Spinal cord (tissue), 10 donors: ENCODE data around the gene CD83. TPM values are rescaled to one million over a fixed set of nuclear protein-coding genes. Genes with fewer than 3 reads are reported as not detected.
"Not testable (repeated sequence)": the region's sequence is repeated elsewhere in the genome, so short reads cannot be mapped to it uniquely, and the experiment has no call there.

Experiments used
- DNase-seq, 6 donors: peaks; one replicate each; pipeline versions ENCODE4 v3.0.0 to v3.0.0-alpha.2; 2013 to 2015; ENCODE audit warnings: low spot score in 6 of 6, low read depth in 4 of 6
- H3K27ac ChIP-seq: one replicate; pipeline ENCODE4 v1.5.1; 2013; ENCODE audit warnings: low read depth, low read length, control low read depth
- H3K27me3 ChIP-seq: one replicate; pipeline ENCODE4 v1.6.1; 2013; ENCODE audit warnings: low read length; ENCODE audit not compliant: control insufficient read depth, insufficient read depth
- H3K36me3 ChIP-seq: one replicate; pipeline ENCODE4 v1.6.1; 2013; ENCODE audit warnings: low read length; ENCODE audit not compliant: control insufficient read depth, insufficient read depth
- H3K4me1 ChIP-seq: one replicate; pipeline ENCODE4 v1.6.1; 2013; ENCODE audit warnings: low read length; ENCODE audit not compliant: control insufficient read depth, insufficient read depth
- H3K4me3 ChIP-seq: one replicate; pipeline ENCODE4 v1.5.1; 2013; ENCODE audit warnings: low read depth, low read length, control low read depth
- H3K9me3 ChIP-seq: one replicate; pipeline ENCODE4 v1.6.1; 2013; ENCODE audit warnings: low read length; ENCODE audit not compliant: control insufficient read depth, insufficient read depth
- WGBS: methylation state at CpG from one replicate; pipeline ENCODE4 v1.1.5; 2013; ENCODE audit warnings: missing lambda C conversion rate; ENCODE audit not compliant: insufficient coverage; 5-methylcytosine and 5-hydroxymethylcytosine counted together
- long read RNA-seq, 4 donors: transcript quantifications; one replicate each; lab custom pipeline, GENCODE V29; 2026
- polyA plus RNA-seq, 2 donors: library from polyadenylated mRNA; unstranded; fragments of 120-200 nt; gene quantifications; one replicate each; pipeline ENCODE4 v1.2.1, GENCODE V29; 2013; ENCODE audit not compliant: insufficient read length in 2 of 2
- total RNA-seq, 2 donors: library from RNA; depleted of rRNA in 1 of 2; stranded (reverse); fragments of 120-200 nt in 1 of 2; fragments of >200 nt in 1 of 2; gene quantifications; one replicate each; pipeline versions ENCODE4 v1.2.3 to v1.2.4, GENCODE V29; 2013 to 2014
- donor health status: healthy.

Gene CD83
- total RNA-seq: 10 to 100 TPM; 33.4 to 44.7 TPM
- 10 to 100 TPM; 26.5 to 29.3 TPM for polyA plus RNA-seq
- long read RNA-seq, donor 1, transcript CD83-201 (5 exons, 2,471 nt): major isoform, 9 of 42 reads
- long read RNA-seq, donor 1, partial matches to known transcripts: 33 of 42 reads
- long read RNA-seq, donor 1, other reads (novel, unspliced or antisense): 0 of 42 reads
- long read RNA-seq, donor 2, partial matches to known transcripts: 0 of 4 reads
- long read RNA-seq, donor 2, other reads (novel, unspliced or antisense): 0 of 4 reads
- long read RNA-seq, donor 3, partial matches to known transcripts: 0 of 3 reads
- long read RNA-seq, donor 3, other reads (novel, unspliced or antisense): 0 of 3 reads
- long read RNA-seq, donor 4, transcript CD83-201 (5 exons, 2,471 nt): major isoform, 14 of 14 reads
- long read RNA-seq, donor 4, partial matches to known transcripts: 0 of 14 reads
- long read RNA-seq, donor 4, other reads (novel, unspliced or antisense): 0 of 14 reads

GRCh38 chr6:14117158-14118090, at the start of gene CD83:
TSS of gene CD83 (plus strand) at chr6:14117772. CDS start at chr6:14117812, 40 bp downstream.
- WGBS: under 1% methylated on average over 101 of the region's 106 CpGs
- no peak within 1 kb of the TSS for H3K27ac ChIP-seq
- DNase-seq: peak in 4 of 6 donors; percentile 43 to 85 (median 62)

GRCh38 chr6:14068133-14068532, 49.4 kb upstream of the CD83 start:
- DNase-seq: no peak
- Histone ChIP-seq H3K27ac (no peak overlapping the region), H3K4me3 (no peak overlapping the region), H3K27me3 (no peaks in the 10 kb centered on the region), H3K36me3 (no peaks in the 10 kb centered on the region), H3K9me3 (no peaks in the 10 kb centered on the region), H3K4me1 (no peaks in the 10 kb centered on the region)
- WGBS: no CpG with 5 or more reads among the region's 5 CpGs

More at GRCh38 chr6:14117158-14118090, at the start of gene CD83:
- peak within 1 kb of the TSS; percentile 78 for H3K4me3 ChIP-seq
- H3K27me3 ChIP-seq: no peaks in the 10 kb centered on the region
- H3K4me1 ChIP-seq: peaks cover 10% of the 10 kb centered on the region
- peaks cover 2% of the 10 kb centered on the region for H3K36me3 ChIP-seq
- H3K9me3 ChIP-seq: no peaks in the 10 kb centered on the region

- Histone ChIP-seq H3K4me3 (no peak overlapping the region), H3K9me3 (no peaks in the 10 kb centered on the region), H3K27ac (no peak overlapping the region), H3K27me3 (no peaks in the 10 kb centered on the region), H3K4me1 (no peaks in the 10 kb centered on the region), H3K36me3 (no peaks in the 10 kb centered on the region)
- WGBS: 93% methylated on average over 19 of the region's 19 CpGs
- no peak for DNase-seq
Measured at GRCh38 chr6:14068623-14069022, 48.9 kb upstream of the CD83 start.

- WGBS: no CpG with 5 or more reads among the region's 4 CpGs
- Histone ChIP-seq H3K9me3 (no peaks in the 10 kb centered on the region), H3K4me3 (no peak overlapping the region), H3K36me3 (no peaks in the 10 kb centered on the region), H3K27me3 (no peaks in the 10 kb centered on the region), H3K4me1 (no peaks in the 10 kb centered on the region), H3K27ac (no peak overlapping the region)
- DNase-seq: no peak
Measured at GRCh38 chr6:14070457-14070856, 47.1 kb upstream of the CD83 start.

GRCh38 chr6:14072084-14072483, 45.5 kb upstream of the CD83 start:
- 90% methylated on average over 2 of the region's 5 CpGs for WGBS
- no peak overlapping the region for H3K4me3 ChIP-seq
- H3K27me3 ChIP-seq: no peaks in the 10 kb centered on the region
- H3K4me1 ChIP-seq: no peaks in the 10 kb centered on the region
- DNase-seq: no peak
- H3K9me3 ChIP-seq: no peaks in the 10 kb centered on the region
- H3K36me3 ChIP-seq: no peaks in the 10 kb centered on the region
- H3K27ac ChIP-seq: no peak overlapping the region

- not testable (repeated sequence) for H3K27ac ChIP-seq, H3K9me3 ChIP-seq, H3K27me3 ChIP-seq, H3K36me3 ChIP-seq, H3K4me1 ChIP-seq, H3K4me3 ChIP-seq, DNase-seq
- WGBS: 100% methylated on average over 5 of the region's 7 CpGs
Measured at GRCh38 chr6:14073561-14074354, 43.8 kb upstream of the CD83 start.

GRCh38 chr6:14074476-14075094, 43.0 kb upstream of the CD83 start:
- no CpG with 5 or more reads among the region's 3 CpGs for WGBS

GRCh38 chr6:14075095-14075503, 42.5 kb upstream of the CD83 start:
- Histone ChIP-seq H3K4me1 (peaks cover 3% of the 10 kb centered on the region), H3K36me3 (no peaks in the 10 kb centered on the region), H3K4me3 (peak overlapping the region; percentile 33), H3K27me3 (no peaks in the 10 kb centered on the region), H3K9me3 (no peaks in the 10 kb centered on the region), H3K27ac (peak overlapping the region; percentile 54)
- WGBS: 0% methylated on average over 1 of the region's 7 CpGs
- DNase-seq: peak in 2 of 6 donors; percentile 62 to 73

More at GRCh38 chr6:14074476-14075094, 43.0 kb upstream of the CD83 start:
- Histone ChIP-seq H3K27me3 (no peaks in the 10 kb centered on the region), H3K4me3 (peak overlapping the region; percentile 33), H3K27ac (peak overlapping the region; percentile 54), H3K4me1 (peaks cover 3% of the 10 kb centered on the region), H3K36me3 (no peaks in the 10 kb centered on the region), H3K9me3 (no peaks in the 10 kb centered on the region)
- peak in 1 of 6 donors; percentile 53 for DNase-seq
